SH-SY5Y (cell line): ENCODE data around the gene RFXAP.

Experiments
- GATA2 ChIP-seq: IDR thresholded peaks from 2 replicates; pipeline ENCODE4 v1.6.1; 2011; ENCODE audit warnings: mild to moderate bottlenecking, low read depth, low read length
- GATA3 ChIP-seq: IDR thresholded peaks from 2 replicates; pipeline ENCODE4 v1.6.1; 2011; ENCODE audit warnings: low read depth, mild to moderate bottlenecking, low read length, moderate library complexity

Gene RFXAP

GRCh38 chr13:36818804-36819738 is at the start of gene RFXAP:
TSS of gene RFXAP (plus strand) at chr13:36819222. CDS start at chr13:36819358, 136 bp downstream.
- TF ChIP-seq GATA2 (no peak), GATA3 (no peak)

DNA sequence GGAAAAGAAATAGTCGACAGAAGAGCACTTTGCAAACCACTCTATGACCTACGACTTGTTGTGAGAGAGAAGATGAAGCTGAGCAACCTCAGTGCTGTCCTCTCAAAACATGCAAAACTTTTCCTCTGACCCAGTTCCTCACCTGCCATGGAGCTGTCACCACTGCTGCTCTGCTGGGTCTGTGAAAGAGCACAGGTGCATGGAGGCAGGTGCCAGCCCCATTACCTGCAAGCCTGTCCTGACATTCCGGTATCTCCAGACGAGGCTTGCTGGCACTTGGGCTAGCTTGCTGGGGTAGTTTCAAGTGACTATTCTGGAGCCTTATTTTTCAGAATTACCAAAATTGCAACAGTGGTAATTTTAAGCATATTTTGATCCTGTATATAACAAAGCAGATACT is 49.5 kb upstream of the RFXAP start:
- no peak for TF ChIP-seq GATA2
- TF ChIP-seq GATA3, result no peak

DNA sequence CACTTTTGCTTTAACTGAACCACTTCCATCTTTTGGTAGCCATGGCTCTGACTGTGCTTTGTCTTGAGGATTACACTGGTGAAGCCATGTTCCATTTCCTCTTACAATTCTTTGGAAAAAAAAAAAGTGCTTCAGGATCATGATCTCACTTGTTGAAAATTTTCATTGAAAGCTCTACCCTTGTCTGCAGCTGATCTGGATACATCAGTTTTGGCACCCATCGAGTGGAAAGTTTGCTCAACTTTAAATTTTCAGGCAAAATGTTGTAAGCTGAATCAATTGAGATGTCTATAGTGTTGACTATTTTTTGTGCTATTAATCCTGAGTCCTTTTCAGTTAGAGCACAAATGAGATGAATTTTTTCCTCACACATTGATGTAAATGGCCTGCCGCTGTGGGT is 48.3 kb upstream of the RFXAP start:
- TF ChIP-seq GATA2 (no peak), GATA3 (no peak)

DNA sequence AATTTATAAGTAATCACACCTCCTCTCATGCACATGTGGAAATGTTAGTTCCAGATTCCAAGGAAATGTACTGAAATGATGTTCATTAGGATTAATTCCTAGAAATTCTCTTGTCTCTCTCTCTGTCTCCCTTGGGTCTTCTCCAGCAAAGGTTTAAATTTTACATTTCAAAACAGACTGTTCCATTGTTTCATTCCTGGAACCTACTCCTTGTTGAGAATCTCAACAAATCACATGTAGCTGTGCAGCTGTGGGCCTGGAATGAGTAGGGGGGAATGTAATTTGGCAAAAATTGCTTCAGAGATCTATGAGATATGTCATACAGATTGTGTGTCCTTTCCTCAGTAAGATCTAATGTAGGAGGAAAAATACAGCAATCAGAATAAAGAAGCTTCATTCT is 46.2 kb upstream of the RFXAP start:
- TF ChIP-seq GATA3, result no peak
- no peak for TF ChIP-seq GATA2

- no peak for TF ChIP-seq GATA2
- no peak for TF ChIP-seq GATA3
Observed at GRCh38 chr13:36774931-36775330, 44.1 kb upstream of the RFXAP start.

GRCh38 chr13:36776175-36776574 is 42.8 kb upstream of the RFXAP start:
- TF ChIP-seq GATA2, result no peak
- TF ChIP-seq GATA3, result no peak

GRCh38 chr13:36778083-36778671 is 40.8 kb upstream of the RFXAP start:
- TF ChIP-seq GATA3 (no peak), GATA2 (no peak)

DNA sequence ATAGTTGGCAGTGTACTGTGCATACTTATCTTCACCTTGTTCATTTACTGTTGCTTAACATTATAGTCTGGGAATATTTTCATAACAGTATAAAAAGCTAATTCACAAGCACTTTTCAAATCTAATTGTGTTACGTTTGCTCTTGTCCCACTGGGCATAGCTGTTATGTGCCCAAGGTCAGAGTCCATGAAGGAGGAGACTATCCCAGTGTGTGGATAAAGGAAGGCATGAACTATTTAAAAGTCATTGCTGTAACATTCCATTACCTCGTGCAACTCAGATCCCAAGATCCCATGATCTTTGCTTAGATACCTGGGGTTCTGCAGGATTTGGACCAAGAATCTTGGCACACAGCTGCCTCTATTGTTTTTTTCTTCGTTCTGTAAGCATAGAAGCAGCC is 35.1 kb upstream of the RFXAP start:
- no peak for TF ChIP-seq GATA3
- TF ChIP-seq GATA2, result no peak

DNA sequence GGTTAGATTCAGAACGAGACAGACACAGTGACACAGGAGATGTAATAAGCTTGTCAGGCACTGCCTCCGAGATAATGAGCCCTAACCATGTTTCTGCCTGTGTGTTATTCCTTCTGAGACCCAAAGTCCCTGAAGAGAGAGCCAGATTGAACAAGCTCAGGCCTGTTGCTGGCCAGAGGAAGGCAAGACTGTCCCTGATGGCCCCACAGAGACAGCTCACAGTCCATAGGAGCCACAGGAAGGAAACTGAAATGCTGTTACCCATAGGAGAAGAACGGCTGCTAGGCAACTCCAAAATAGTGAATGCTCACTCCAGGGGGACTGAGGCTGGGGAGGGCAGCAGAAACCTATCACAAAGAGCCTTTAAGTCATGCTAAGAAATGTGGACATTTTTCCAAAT is 31.8 kb upstream of the RFXAP start:
- TF ChIP-seq GATA3 (no peak), GATA2 (no peak)

DNA sequence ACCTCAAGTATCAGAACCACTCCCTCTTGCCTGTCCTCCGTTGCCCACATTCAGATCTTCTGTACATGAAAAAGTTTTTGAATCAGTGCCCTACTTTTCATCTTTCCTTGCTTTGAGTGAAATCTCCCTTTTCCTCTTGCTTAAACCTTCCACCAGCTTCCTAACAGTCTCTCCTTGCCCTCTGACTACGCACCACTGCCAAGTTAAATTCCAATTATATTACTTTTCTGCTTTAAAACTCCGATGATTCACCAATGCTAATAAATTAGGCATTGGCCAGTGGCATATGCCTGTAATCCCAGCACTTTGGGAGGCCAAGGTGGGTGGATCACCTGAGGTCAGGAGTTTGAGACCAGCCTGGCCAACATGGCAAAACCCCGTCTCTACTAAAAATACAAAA is 30.7 kb upstream of the RFXAP start:
- no peak for TF ChIP-seq GATA2
- TF ChIP-seq GATA3, result no peak

DNA sequence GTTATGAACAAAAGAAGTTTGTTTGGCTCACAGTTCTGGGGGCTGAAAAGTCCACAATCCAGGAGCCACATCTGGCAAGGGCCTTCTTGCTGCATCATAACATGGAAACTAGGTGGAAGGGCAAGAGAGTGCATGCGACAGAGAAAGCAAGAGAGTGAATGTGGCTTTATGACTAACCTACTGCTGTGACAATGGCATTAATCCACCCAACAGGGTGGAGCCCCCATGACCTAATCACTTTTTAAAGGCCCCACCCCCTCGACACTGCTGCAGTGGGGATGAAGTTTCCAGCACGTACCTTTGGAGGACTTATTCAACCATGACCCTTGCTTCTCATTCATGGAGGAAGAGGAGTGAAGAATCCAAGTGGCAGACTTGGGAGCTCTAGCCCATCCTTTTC is 30.0 kb upstream of the RFXAP start:
- TF ChIP-seq GATA3 (no peak), GATA2 (no peak)

- no peak for TF ChIP-seq GATA2
- TF ChIP-seq GATA3, result no peak
Observed at GRCh38 chr13:36789730-36790129, 29.3 kb upstream of the RFXAP start.

DNA sequence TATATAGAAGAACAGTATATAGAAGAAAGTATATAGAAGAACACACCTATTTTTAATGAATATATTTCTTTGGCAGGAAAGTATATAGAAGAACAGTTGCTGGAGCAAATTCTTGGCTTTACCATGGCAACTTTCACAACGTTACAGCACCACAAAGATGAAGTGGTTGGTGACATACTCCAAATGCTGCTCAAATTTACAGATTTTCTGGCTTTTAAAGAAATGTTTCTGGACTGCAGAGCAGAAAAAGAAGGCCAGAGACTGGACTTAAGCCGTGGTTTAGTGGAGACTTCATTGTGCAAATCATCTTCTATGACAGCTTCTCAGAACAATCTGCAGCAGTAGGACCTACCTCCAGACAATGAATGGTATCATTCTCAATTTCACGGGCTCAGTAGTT is 24.3 kb upstream of the RFXAP start:
- TF ChIP-seq GATA2 (no peak), GATA3 (no peak)

GRCh38 chr13:36795463-36795862 is 23.6 kb upstream of the RFXAP start:
- TF ChIP-seq GATA2 (no peak), GATA3 (no peak)

GRCh38 chr13:36796052-36796451 is 23.0 kb upstream of the RFXAP start:
- TF ChIP-seq GATA3, result no peak
